GM18508 (cell line): Measurements from ENCODE around the gene BICDL2.

Experiments used
- ATAC-seq: cut with Tn5 transposase; IDR thresholded peaks from one replicate; pipeline ENCODE4 v1.9.1; 2021; ENCODE audit warnings: moderate number of reproducible peaks; ENCODE audit not compliant: insufficient read depth, unreplicated experiment

The BICDL2 gene

GRCh38 chr16:2990891-2991290 is 45.9 kb downstream of the BICDL2 start:
- no peak for ATAC-seq

DNA sequence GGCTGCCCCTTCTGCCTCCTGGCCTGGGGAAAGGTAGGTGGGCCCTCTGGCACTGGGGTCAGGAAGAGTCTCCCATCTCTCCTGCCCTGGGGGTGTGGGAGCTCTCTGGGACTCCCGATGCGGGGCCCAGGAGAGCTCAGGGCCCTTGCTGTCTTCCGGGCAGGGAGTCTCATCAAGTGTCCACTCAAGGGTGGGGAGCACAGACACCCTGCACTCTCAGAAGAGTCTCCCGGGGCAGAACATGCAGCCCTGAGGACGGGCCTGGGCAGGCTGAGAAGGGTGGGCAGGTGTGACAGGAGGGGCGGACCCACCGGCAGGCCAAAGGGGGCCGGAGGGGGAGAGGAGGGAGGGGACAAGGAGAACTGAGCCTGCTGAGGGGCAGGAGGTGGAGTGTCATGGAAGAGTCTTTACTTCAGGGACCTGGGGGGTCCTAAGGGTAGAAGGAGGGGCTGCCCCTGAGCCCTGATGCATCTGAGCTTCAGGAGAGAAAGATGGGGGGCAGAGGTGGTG is 48.1 kb downstream of the BICDL2 start:
- no peak for ATAC-seq

- ATAC-seq: no peak
These were observed 48.9 kb downstream of the BICDL2 start for GRCh38 chr16:2987833-2988232.

DNA sequence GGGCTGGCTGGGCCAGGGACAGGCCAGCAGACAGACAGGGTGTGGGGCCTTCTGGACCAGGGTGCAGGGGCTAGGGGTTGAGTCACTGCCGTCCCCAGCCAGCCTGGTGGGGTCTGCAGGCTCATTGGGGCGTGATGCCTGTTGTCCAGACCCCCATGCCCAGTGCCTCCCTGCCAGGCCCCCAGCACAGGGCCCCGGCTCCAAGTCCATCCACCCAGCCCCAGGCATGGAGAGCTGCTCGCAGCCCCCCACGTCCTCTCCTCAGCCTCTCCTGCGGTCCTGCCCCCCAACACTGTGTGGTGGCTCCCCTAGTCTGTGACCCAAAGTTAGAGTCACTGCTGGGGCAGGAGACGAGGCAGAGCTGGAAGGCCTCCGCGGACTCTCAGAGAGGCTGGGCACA is 49.5 kb downstream of the BICDL2 start:
- ATAC-seq: no peak

DNA sequence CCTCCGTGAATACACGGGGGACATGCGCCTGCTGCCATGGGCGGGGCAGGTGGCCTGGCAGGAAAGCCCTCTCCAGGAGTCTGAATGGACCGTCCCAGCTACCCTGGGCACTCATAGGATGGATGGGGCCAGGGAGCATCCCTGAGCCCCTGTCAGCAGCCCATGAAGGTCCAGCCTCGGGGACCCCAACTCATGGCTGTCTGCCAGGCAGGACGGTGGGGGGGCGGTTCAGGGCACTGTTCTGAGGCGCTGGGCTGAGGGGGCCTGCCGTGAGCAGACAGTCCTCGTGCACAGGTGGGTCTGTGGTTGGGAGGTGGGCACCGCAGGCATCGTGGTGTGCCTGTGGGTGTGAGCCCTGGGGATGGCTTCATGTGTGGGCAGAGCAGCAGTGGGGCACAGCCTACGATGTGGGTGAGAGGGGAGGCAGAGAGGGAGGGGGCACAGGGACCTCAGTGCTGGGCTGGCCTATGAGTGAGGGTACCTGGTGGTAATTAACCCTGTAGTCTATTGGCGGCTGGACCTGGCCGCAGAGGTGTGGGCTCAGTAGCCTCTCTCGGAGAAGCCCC is 50.0 kb downstream of the BICDL2 start:
- ATAC-seq: no peak

DNA sequence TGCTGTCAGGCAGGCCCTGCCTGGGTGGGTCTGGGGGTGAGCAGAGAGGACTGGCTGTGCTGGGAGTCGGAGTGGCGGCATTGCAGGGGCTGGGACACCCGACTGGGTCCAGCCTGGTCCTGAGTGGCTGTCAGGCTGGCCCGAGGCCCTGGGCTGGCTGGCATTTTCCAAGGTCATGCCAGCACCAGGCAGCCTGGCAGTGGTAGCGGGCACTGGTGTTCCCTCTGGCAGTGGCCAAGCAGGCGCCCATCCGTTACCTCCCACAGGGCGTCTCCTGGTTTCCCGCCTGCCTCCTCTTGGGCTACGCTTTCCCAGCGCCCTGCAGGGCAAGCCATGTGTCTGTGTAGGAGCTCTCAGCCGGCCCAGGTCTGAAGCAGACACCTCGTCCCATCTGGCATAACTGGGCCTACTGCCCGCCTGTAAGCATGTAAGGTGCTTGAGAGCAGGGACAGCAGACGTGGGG is 50.8 kb downstream of the BICDL2 start:
- no peak for ATAC-seq

- no peak for ATAC-seq
These were observed 51.3 kb downstream of the BICDL2 start for GRCh38 chr16:2985462-2985861.

DNA sequence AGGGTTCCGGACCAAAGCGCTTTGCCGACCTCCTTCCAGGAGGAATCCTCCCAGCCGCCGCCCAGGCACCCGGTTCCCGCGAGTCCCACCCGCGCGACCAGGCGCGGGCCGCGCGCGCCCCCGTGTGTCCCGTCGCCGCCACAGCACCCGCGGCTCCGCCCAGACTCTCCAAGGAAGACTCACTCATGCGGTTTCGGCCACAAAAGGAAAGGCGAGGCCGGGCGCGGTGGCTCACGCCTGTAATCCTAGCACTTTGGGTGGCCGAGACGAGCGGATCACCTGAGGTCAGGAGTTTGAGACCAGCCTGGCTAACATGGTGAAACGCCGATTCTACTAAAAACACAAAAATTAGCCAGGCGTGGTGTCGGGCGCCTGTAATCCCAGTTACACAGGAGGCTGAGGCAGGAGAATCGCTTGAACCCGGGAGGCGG is 53.0 kb downstream of the BICDL2 start:
- ATAC-seq: no peak

- no peak for ATAC-seq
These were observed 54.3 kb downstream of the BICDL2 start for GRCh38 chr16:2982402-2982801.

- no peak for ATAC-seq
These were observed 54.9 kb downstream of the BICDL2 start for GRCh38 chr16:2981899-2982250.

GRCh38 chr16:2981177-2981898 is 55.4 kb downstream of the BICDL2 start:
- no peak for ATAC-seq

DNA sequence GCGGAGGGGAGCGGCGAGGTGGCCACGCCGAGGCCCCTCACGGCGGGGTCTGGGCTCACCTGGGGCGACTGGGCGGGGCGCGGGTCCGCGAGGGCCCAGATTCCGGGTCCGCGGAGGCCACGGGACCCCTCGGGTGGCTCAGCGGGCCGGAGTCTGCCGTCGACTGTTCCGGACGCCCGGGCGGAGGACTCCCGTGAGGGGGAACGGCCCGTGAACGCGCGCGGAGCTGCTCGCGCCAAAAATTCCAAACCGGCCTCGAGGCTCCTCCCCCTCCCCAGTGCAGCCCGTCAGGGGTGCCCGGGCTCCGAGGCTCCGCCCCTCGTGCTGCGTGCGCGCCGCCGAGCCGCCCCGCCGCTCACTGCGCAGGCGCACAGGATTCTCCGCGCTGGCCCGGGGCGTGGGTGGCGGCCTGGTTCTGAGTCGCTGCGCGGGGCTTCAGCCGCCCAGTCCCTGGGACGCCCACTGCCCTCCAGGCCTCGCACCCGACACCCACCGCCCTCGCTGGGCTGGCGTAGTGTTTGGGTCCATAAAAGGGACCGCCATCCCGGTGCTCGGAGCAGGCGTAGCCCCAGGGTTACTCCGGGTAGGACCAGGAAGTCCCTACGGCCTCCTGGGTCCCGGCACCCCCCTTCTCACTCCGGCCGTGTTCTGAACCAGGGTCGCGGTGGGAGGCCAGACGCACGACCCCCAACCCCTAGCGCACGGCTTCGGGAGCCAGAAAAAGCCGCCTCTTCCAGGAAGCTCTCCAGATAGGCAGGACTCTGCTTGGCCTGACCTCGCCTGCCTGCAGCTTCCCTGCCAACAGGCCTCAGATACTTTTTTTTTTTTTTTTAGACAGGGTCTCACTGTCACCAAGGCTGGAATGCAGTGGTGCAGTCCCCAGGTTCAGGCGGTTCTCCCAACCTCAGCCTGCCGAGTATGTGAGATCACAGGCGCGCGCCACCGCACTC is 56.2 kb downstream of the BICDL2 start, which contains the start of gene PKMYT1:
Gene PKMYT1, minus strand, starts transcription at position 220 of the 950 bp plus-strand sequence. CDS start 789 bp downstream, outside the sequence.
- no peak for ATAC-seq

DNA sequence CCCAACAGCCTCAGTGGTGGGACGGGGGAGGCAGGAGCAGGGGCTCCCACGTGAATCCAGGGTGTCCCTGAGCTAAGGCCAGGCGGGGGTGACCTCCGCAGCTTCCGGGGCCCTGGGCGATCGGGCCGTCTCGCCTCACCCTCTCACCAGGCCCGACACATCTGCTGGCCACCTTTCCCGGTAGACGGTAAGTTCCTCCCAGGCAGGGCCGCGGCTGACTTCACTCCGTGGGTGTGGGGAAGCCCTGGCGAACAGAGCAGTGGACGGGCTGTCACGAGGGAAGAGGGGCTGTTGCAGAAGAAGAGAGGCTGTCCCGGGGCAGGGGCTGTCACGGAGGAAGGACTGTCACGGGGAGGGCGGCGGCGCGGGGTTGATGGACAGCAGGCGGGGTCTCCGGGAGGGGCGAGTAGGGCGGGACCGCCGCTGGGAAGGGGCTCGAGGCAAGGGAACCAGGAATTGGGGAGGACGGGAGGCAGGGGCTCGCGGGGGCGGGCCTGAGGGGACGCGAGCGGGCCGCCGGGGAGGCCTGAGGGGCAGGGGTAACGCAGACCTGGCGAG is 57.0 kb downstream of the BICDL2 start:
- ATAC-seq: no peak
